Keratinocyte (primary cell): ENCODE results near the gene TEX13D. TPM values are rescaled to one million over a fixed set of nuclear protein-coding genes. Genes with fewer than 3 reads are reported as not detected.

Experiments
- DNase-seq: peaks from one replicate; pipeline ENCODE4 v3.0.0-alpha.2; 2011; ENCODE audit warnings: low read depth, missing footprints, low spot score
- FAIRE-seq: peaks from 2 replicates; lab custom pipeline; 2011; peaks lifted over from hg19 to GRCh38; lab: Jason Lieb, UNC
- H2AFZ ChIP-seq: 2 replicates; pipeline ENCODE4 v1.6.0; 2012; ENCODE audit warnings: low read length, control low read depth, inconsistent platforms; ENCODE audit not compliant: control insufficient read depth
- H3K27ac ChIP-seq: 2 replicates; pipeline ENCODE4 v1.5.1; 2011; ENCODE audit warnings: low read length; ENCODE audit not compliant: control insufficient read depth, insufficient read depth
- H3K27me3 ChIP-seq: 3 replicates; pipeline ENCODE4 v1.6.0; 2011; ENCODE audit warnings: low read length; ENCODE audit not compliant: control insufficient read depth, insufficient read depth; ENCODE audit errors: extremely low read depth
- H3K36me3 ChIP-seq, 2 experiments: 2 replicates in 1 of 2; 3 replicates in 1 of 2; pipeline ENCODE4 v1.5.1; 2011; ENCODE audit warnings: low read length in 2 of 2, mild to moderate bottlenecking in 1 of 2; ENCODE audit not compliant: control insufficient read depth in 2 of 2, insufficient read depth in 2 of 2; ENCODE audit errors: extremely low read depth in 1 of 2
- H3K4me1 ChIP-seq: 3 replicates; pipeline ENCODE4 v1.5.1; 2011; ENCODE audit warnings: low read length; ENCODE audit not compliant: control insufficient read depth, insufficient read depth; ENCODE audit errors: extremely low read depth
- H3K4me2 ChIP-seq: 3 replicates; pipeline ENCODE4 v1.6.0; 2011; ENCODE audit warnings: low read depth, low read length; ENCODE audit not compliant: control insufficient read depth, insufficient read depth; ENCODE audit errors: extremely low read depth
- H3K4me3 ChIP-seq, 3 experiments: fragments of 200-600 bp in 1 of 3; sonication (generic) in 1 of 3; 2 replicates in 2 of 3; 3 replicates in 1 of 3; pipeline ENCODE4 v1.5.1; 2011 to 2016; ENCODE audit warnings: low read length in 3 of 3, mild to moderate bottlenecking in 3 of 3, control low read depth in 2 of 3, inconsistent platforms in 1 of 3, low read depth in 1 of 3, mixed read lengths in 1 of 3, mixed run types in 1 of 3, moderate library complexity in 1 of 3; ENCODE audit not compliant: control insufficient read depth in 2 of 3, insufficient read depth in 2 of 3; ENCODE audit errors: extremely low read depth in 1 of 3
- H3K79me2 ChIP-seq: 2 replicates; pipeline ENCODE4 v1.6.0; 2012; ENCODE audit warnings: low read length; ENCODE audit not compliant: control insufficient read depth, insufficient read depth
- H3K9ac ChIP-seq: 3 replicates; pipeline ENCODE4 v1.6.0; 2011; ENCODE audit warnings: low read length; ENCODE audit not compliant: control insufficient read depth, insufficient read depth; ENCODE audit errors: extremely low read depth
- H3K9me1 ChIP-seq: 3 replicates; pipeline ENCODE4 v1.6.0; 2011; ENCODE audit warnings: low read length; ENCODE audit not compliant: control insufficient read depth, insufficient read depth; ENCODE audit errors: extremely low read depth
- H3K9me3 ChIP-seq: 2 replicates; pipeline ENCODE4 v1.5.1; 2012; ENCODE audit warnings: low read depth, low read length; ENCODE audit not compliant: control insufficient read depth
- H4K20me1 ChIP-seq: 3 replicates; pipeline ENCODE4 v1.6.0; 2011; ENCODE audit warnings: low read length; ENCODE audit not compliant: control insufficient read depth, insufficient read depth; ENCODE audit errors: extremely low read depth
- EZH2 ChIP-seq: IDR thresholded peaks from one replicate; pipeline ENCODE4 v1.6.1; 2012; ENCODE audit warnings: inconsistent platforms, mild to moderate bottlenecking, low read length, moderate library complexity
- dilution Hi-C: fragments of 300-500 bp; cut with MboI; formaldehyde crosslinking; loops from one replicate; pipeline ENCODE4 v1.7.0; 2020; ENCODE audit warnings: low sequenced_read_pairs; ENCODE audit not compliant: extremely low pct_ligation_motif_present
- polyA plus RNA-seq, 5 experiments: library from polyadenylated mRNA; depleted of rRNA in 3 of 5; stranded (reverse) in 3 of 5; stranded (forward) in 1 of 5; unstranded in 1 of 5; fragments of >200 nt; gene quantifications; 1 replicate in 1 of 5; 2 replicates in 3 of 5; 3 replicates in 1 of 5; pipeline versions ENCODE4 v1.2.1 to v1.2.3, GENCODE V29; 2011 to 2012; ENCODE audit warnings: missing spikeins in 2 of 5, low read depth in 1 of 5, low replicate concordance in 1 of 5
- TF ChIP-seq, protein P1 (sequence below), 3 experiments: IDR thresholded peaks in 1 of 3; conservative IDR thresholded peaks in 1 of 3; optimal IDR thresholded peaks in 1 of 3; 2 replicates in 2 of 3; 3 replicates in 1 of 3; pipeline versions ENCODE3 to v1.5.1; 2011; ENCODE audit warnings: low read length in 3 of 3, mild to moderate bottlenecking in 3 of 3, moderate library complexity in 2 of 3, control low read depth in 1 of 3, inconsistent platforms in 1 of 3; ENCODE audit not compliant: insufficient read depth in 2 of 3; ENCODE audit errors: extremely low read depth in 1 of 3

Gene TEX13D
- polyA plus RNA-seq, 1 donor (not counting 4 experiments of a cell fraction or from before 2014, with no cell fraction given) = not detected

DNA sequence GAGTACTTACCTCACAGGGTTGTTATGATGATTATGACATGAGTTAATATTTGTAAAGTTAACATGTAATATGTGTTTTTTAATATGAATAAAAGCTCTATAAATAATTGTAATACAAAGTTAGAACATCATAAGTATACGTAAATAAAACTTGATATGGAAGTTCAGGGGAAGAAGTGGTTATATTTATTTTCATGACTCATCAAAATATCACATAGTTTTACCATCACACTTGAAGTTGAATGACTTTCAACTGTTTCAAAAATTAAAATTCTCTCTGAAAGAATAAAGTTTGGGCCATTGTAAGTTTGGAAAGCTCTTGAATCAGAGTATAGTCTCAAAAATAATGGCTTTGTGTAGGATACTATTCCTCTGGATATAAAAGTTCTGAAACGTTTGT is 22.2 kb downstream of the TEX13D start:
- Histone ChIP-seq H4K20me1 (no peaks in the 10 kb centered on the region), H3K9me3 (no peaks in the 10 kb centered on the region), H3K27me3 (no peaks in the 10 kb centered on the region), H3K27ac (no peak overlapping the region), H3K4me1 (no peaks in the 10 kb centered on the region), H3K9ac (no peak overlapping the region), H3K79me2 (no peaks in the 10 kb centered on the region), H3K36me3 (no peaks in the 10 kb centered on the region), H3K4me2 (no peak overlapping the region), H3K4me3 (no peak overlapping the region), H2AFZ (no peak overlapping the region), H3K9me1 (no peaks in the 10 kb centered on the region)
- DNase-seq = no peak
- TF ChIP-seq, protein P1, sequence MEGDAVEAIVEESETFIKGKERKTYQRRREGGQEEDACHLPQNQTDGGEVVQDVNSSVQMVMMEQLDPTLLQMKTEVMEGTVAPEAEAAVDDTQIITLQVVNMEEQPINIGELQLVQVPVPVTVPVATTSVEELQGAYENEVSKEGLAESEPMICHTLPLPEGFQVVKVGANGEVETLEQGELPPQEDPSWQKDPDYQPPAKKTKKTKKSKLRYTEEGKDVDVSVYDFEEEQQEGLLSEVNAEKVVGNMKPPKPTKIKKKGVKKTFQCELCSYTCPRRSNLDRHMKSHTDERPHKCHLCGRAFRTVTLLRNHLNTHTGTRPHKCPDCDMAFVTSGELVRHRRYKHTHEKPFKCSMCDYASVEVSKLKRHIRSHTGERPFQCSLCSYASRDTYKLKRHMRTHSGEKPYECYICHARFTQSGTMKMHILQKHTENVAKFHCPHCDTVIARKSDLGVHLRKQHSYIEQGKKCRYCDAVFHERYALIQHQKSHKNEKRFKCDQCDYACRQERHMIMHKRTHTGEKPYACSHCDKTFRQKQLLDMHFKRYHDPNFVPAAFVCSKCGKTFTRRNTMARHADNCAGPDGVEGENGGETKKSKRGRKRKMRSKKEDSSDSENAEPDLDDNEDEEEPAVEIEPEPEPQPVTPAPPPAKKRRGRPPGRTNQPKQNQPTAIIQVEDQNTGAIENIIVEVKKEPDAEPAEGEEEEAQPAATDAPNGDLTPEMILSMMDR (optimal IDR thresholded peaks at IDR 0.05 in 1 of 3, IDR thresholded peaks at IDR 0.05 in 1 of 3, conservative IDR thresholded peaks at IDR 0.05 in 1 of 3; ENCODE audit: extremely low read depth in 1 of 3, insufficient read depth in 2 of 3, low read length in 3 of 3) = no peak
- no peak for TF ChIP-seq EZH2
- dilution Hi-C loops = no loop called here
- FAIRE-seq = no peak

DNA sequence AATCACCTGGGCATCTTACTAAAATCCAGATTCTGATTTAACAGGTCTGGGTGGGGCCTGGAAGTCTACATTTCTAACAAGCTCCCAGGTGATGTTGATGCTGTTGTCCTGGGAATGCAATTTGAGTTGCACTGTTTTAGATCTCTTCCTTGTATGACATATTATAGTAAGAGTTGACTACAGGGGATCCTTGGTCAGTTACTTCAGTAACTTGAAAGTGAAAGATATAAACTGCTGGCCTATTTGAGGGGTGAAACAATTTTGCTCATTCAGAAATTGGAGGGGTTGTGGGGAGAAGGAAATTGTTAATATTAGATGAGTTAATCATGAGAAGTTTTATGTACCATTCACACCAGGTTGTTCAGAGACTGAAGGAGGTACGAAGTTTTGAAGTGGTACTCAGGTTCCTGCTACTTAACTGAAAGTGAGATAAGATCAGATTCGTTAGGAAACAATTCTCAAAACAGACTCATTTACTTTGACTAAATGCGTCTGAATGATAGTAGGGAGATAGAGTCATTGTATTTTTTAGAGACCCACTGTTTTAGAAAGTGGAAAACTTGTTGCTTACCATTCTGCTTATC is 26.4 kb downstream of the TEX13D start:
- Histone ChIP-seq H3K9ac (no peak overlapping the region), H3K27me3 (no peaks in the 10 kb centered on the region), H3K4me2 (no peak overlapping the region), H2AFZ (no peak overlapping the region), H3K4me1 (no peaks in the 10 kb centered on the region), H3K36me3 (no peaks in the 10 kb centered on the region), H4K20me1 (no peaks in the 10 kb centered on the region), H3K9me3 (no peaks in the 10 kb centered on the region), H3K9me1 (no peaks in the 10 kb centered on the region), H3K79me2 (no peaks in the 10 kb centered on the region), H3K4me3 (no peak overlapping the region), H3K27ac (no peak overlapping the region)
- DNase-seq = no peak
- dilution Hi-C loops = no loop called here
- no peak for FAIRE-seq
- TF ChIP-seq, protein P1 (optimal IDR thresholded peaks at IDR 0.05 in 1 of 3, IDR thresholded peaks at IDR 0.05 in 1 of 3, conservative IDR thresholded peaks at IDR 0.05 in 1 of 3; ENCODE audit: extremely low read depth in 1 of 3, insufficient read depth in 2 of 3, low read length in 3 of 3) = no peak
